Measurements from ENCODE around the gene WDR1.

DNA sequence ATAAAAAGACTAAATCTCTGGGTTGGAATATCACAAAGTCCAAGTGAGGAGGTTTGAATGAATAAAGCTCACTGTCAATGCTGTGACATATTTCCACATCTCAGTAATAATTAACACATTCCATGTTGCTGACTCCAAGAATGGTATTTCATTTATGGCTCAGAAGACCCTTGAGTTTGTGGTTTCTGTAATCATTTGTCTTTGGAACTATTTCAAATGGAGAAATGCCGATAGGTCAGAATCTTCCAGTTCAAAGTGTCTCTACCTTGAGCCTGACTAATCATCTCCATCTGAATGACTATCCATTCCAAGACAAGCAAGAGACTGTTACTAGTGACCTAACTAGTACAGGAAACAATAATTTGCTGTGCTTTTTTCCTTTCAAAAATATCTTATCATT is 71.1 kb downstream of the WDR1 start:
- TF ChIP-seq, protein P1, sequence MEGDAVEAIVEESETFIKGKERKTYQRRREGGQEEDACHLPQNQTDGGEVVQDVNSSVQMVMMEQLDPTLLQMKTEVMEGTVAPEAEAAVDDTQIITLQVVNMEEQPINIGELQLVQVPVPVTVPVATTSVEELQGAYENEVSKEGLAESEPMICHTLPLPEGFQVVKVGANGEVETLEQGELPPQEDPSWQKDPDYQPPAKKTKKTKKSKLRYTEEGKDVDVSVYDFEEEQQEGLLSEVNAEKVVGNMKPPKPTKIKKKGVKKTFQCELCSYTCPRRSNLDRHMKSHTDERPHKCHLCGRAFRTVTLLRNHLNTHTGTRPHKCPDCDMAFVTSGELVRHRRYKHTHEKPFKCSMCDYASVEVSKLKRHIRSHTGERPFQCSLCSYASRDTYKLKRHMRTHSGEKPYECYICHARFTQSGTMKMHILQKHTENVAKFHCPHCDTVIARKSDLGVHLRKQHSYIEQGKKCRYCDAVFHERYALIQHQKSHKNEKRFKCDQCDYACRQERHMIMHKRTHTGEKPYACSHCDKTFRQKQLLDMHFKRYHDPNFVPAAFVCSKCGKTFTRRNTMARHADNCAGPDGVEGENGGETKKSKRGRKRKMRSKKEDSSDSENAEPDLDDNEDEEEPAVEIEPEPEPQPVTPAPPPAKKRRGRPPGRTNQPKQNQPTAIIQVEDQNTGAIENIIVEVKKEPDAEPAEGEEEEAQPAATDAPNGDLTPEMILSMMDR (IDR thresholded peaks at IDR 0.05; ENCODE audit: low read depth, low read length, poor library complexity, severe bottlenecking) = no peak
- TF ChIP-seq EZH2phosphoT487 (IDR thresholded peaks at IDR 0.05; ENCODE audit: borderline replicate concordance, low read length) = no peak

Data from DOHH2 (cell line).